ENCODE measurements around the gene P2RY8. TPM values are rescaled to one million over a fixed set of nuclear protein-coding genes. Genes with fewer than 3 reads are reported as not detected.
"Not testable (repeated sequence)": the region's sequence is repeated elsewhere in the genome, so short reads cannot be mapped to it uniquely, and the experiment has no call there.

The P2RY8 gene
- total RNA-seq, 1 experiment from 2014 or later: not detected

- CTCF ChIA-PET: no interaction called here
- POLR2A ChIA-PET (ENCODE audit: low non-redundant PET): no interaction called here
Measured at GRCh38 chrX:1576201-1576992, 39.4 kb upstream of the P2RY8 start.

DNA sequence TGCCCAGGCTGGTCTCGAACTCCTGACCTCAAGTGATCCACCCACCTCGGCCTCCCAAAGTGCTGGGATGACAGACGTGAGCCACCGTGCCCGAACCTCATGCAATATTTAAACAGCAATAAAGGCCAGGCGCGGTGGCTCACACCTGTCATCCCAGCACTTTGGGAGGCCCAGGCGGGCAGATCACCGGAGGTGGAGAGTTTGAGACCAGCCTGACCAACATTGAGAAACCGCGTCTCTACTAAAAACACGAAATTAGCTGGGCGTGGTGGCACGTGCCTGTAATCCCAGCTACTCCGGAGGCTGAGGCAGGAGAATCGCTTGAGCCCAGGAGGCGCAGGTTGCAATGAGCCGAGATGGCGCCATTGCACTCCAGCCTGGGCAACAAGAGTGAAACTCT, 37.2 kb upstream of the P2RY8 start:
- H3K27me3 ChIP-seq (replicated peaks; ENCODE audit: insufficient read depth, low read depth, low read length, poor library complexity); H3K4me1 ChIP-seq (ENCODE audit: insufficient read depth, low read length, poor library complexity, severe bottlenecking); BruUV-seq (replicated peaks); intact Hi-C loops (cut with micrococcal nuclease; ENCODE audit: unreplicated experiment); CTCF ChIA-PET; DNase-seq (ENCODE audit: low spot score); H3K36me3 ChIP-seq (ENCODE audit: insufficient read depth, low read length, poor library complexity, severe bottlenecking); H3K27ac ChIP-seq (ENCODE audit: low read depth, low read length, poor library complexity, severe bottlenecking); H3K4me3 ChIP-seq (ENCODE audit: low read depth, low read length, poor library complexity, severe bottlenecking); H3K9me3 ChIP-seq (ENCODE audit: low read depth, low read length, poor library complexity, severe bottlenecking); POLR2A ChIA-PET (ENCODE audit: low non-redundant PET): not testable (repeated sequence)

More at GRCh38 chrX:1576201-1576992, 39.4 kb upstream of the P2RY8 start:
- no peaks in the 10 kb centered on the region for H3K9me3 ChIP-seq (ENCODE audit: low read depth, low read length, poor library complexity, severe bottlenecking)
- no peaks in the 10 kb centered on the region for H3K4me1 ChIP-seq (ENCODE audit: insufficient read depth, low read length, poor library complexity, severe bottlenecking)
- TF ChIP-seq, protein P1, sequence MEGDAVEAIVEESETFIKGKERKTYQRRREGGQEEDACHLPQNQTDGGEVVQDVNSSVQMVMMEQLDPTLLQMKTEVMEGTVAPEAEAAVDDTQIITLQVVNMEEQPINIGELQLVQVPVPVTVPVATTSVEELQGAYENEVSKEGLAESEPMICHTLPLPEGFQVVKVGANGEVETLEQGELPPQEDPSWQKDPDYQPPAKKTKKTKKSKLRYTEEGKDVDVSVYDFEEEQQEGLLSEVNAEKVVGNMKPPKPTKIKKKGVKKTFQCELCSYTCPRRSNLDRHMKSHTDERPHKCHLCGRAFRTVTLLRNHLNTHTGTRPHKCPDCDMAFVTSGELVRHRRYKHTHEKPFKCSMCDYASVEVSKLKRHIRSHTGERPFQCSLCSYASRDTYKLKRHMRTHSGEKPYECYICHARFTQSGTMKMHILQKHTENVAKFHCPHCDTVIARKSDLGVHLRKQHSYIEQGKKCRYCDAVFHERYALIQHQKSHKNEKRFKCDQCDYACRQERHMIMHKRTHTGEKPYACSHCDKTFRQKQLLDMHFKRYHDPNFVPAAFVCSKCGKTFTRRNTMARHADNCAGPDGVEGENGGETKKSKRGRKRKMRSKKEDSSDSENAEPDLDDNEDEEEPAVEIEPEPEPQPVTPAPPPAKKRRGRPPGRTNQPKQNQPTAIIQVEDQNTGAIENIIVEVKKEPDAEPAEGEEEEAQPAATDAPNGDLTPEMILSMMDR (conservative IDR thresholded peaks at IDR 0.05; ENCODE audit: low read depth, low read length): no peak
- no peak for TF ChIP-seq EZH2 (IDR thresholded peaks at IDR 0.05; ENCODE audit: borderline replicate concordance, low read depth, low read length, poor library complexity, severe bottlenecking)
- H3K27ac ChIP-seq (ENCODE audit: low read depth, low read length, poor library complexity, severe bottlenecking): no peak overlapping the region
- BruUV-seq (replicated peaks): no TSS peak
- H3K4me3 ChIP-seq (ENCODE audit: low read depth, low read length, poor library complexity, severe bottlenecking): no peak overlapping the region
- DNase-seq (ENCODE audit: low spot score): no peak
- H3K36me3 ChIP-seq (ENCODE audit: insufficient read depth, low read length, poor library complexity, severe bottlenecking): no peaks in the 10 kb centered on the region
- intact Hi-C loops (cut with micrococcal nuclease; ENCODE audit: unreplicated experiment): no loop called here
- no peaks in the 10 kb centered on the region for H3K27me3 ChIP-seq (replicated peaks; ENCODE audit: insufficient read depth, low read depth, low read length, poor library complexity)

DNA sequence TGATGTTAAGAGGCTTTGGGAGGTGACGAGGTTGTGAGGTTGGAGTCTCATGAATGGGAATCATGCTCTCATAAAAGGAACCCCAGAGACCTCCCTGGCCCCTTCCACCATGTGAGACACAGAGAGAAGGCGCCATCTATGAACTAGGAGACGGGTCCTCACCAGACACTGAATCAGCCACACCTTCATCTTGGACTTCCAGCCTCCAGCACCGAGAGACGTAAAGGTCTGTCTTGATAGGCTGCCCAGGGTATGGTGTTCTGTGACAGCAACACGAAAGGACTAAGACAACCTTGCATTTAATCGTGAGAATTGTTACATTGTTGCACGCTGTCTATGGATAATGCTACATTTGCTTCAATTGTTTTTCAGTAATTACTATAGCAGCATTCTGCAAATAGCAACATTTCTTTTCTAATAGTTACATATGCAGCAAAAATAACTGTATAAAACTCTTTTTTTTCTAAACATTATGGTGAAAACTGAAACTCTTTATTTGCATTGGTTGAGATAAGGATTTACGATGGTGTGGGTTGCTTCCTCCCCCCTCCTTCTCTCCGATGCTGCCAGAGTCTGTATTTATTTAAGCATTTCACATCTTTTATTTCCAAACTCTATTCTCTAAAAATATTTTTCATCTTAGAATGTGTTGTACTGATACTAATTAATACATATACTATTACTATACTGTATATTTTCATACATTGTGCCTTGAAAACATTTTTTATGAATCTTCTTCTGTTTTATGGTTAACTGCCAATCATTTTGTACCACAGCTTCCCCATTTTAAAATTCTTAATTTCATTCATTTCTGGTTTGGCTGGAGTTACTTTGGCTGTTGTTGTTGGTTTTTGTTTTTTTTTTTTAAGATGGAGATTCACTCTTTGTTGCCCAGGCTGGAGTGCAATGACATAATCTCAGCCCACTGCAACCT, 28.0 kb upstream of the P2RY8 start:
- ChIA-PET POLR2A (ENCODE audit: low non-redundant PET) (no interaction called here), CTCF (no interaction called here)
- no peak for DNase-seq (ENCODE audit: low spot score)
- H3K36me3 ChIP-seq (ENCODE audit: insufficient read depth, low read length, poor library complexity, severe bottlenecking): no peaks in the 10 kb centered on the region
- TF ChIP-seq, protein P1 (conservative IDR thresholded peaks at IDR 0.05; ENCODE audit: low read depth, low read length): no peak
- TF ChIP-seq EZH2 (IDR thresholded peaks at IDR 0.05; ENCODE audit: borderline replicate concordance, low read depth, low read length, poor library complexity, severe bottlenecking): no peak
- intact Hi-C loops (cut with micrococcal nuclease; ENCODE audit: unreplicated experiment): no loop called here
- no peaks in the 10 kb centered on the region for H3K9me3 ChIP-seq (ENCODE audit: low read depth, low read length, poor library complexity, severe bottlenecking)
- no peaks in the 10 kb centered on the region for H3K27me3 ChIP-seq (replicated peaks; ENCODE audit: insufficient read depth, low read depth, low read length, poor library complexity)
- no TSS peak for BruUV-seq (replicated peaks)
- no peaks in the 10 kb centered on the region for H3K4me1 ChIP-seq (ENCODE audit: insufficient read depth, low read length, poor library complexity, severe bottlenecking)
- H3K27ac ChIP-seq (ENCODE audit: low read depth, low read length, poor library complexity, severe bottlenecking): no peak overlapping the region
- no peak overlapping the region for H3K4me3 ChIP-seq (ENCODE audit: low read depth, low read length, poor library complexity, severe bottlenecking)

DNA sequence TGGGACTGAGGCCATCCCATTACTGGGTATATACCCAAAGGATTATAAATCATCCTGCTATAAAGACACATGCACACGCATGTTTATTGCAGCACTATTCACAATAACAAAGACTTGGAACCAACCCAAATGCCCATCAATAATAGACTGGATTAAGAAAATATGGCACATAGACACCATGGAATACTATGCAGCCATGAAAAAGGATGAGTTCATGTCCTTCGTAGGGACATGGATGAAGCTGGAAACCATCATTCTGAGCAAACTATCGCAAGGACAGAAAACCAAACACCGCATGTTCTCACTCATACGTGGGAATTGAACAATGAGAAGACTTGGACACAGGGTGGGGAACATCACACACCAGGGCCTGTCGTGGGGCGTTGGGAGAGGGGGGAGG, 27.1 kb upstream of the P2RY8 start:
- H3K27me3 ChIP-seq (replicated peaks; ENCODE audit: insufficient read depth, low read depth, low read length, poor library complexity); H3K36me3 ChIP-seq (ENCODE audit: insufficient read depth, low read length, poor library complexity, severe bottlenecking); H3K9me3 ChIP-seq (ENCODE audit: low read depth, low read length, poor library complexity, severe bottlenecking); H3K4me1 ChIP-seq (ENCODE audit: insufficient read depth, low read length, poor library complexity, severe bottlenecking); H3K4me3 ChIP-seq (ENCODE audit: low read depth, low read length, poor library complexity, severe bottlenecking); BruUV-seq (replicated peaks); intact Hi-C loops (cut with micrococcal nuclease; ENCODE audit: unreplicated experiment); H3K27ac ChIP-seq (ENCODE audit: low read depth, low read length, poor library complexity, severe bottlenecking); POLR2A ChIA-PET (ENCODE audit: low non-redundant PET); CTCF ChIA-PET; DNase-seq (ENCODE audit: low spot score): not testable (repeated sequence)

Data from A673 (cell line).